ENCODE data around the gene CAPZA2. TPM values are rescaled to one million over a fixed set of nuclear protein-coding genes. Genes with fewer than 3 reads are reported as not detected.

The CAPZA2 gene
- polyA plus RNA-seq, 3 donors = 175 to 217 (median 178) TPM

DNA sequence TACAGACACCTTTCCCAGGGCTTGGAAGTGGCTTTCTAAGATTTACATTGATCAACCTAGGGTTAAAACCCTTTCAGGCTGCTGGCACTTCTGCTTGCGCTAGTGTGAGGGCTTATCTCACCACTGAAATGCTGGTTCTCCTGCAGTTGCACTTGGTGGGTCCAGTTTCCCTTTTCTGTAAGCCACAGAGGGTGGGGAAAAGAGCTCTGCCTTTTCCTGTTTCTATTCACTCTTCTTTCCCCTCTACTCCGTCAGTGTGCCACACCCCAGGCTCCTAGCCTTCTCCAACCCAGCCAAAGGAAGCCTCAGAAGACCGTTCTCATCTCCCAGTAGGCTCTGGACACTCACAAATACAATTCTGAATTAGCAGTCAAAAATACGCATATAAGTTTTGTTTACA lies 19.0 kb upstream of the CAPZA2 start:
- DNase-seq (ENCODE audit: extremely low read depth in 1 of 11, low read depth in 9 of 11, low spot score in 4 of 11) = no peak

GRCh38 chr7:116851175-116851574 lies 11.2 kb upstream of the CAPZA2 start:
- DNase-seq (ENCODE audit: extremely low read depth in 1 of 11, low read depth in 9 of 11, low spot score in 4 of 11) = no peak

GRCh38 chr7:116851671-116852070 lies 10.7 kb upstream of the CAPZA2 start:
- no peak for DNase-seq (ENCODE audit: extremely low read depth in 1 of 11, low read depth in 9 of 11, low spot score in 4 of 11)

DNA sequence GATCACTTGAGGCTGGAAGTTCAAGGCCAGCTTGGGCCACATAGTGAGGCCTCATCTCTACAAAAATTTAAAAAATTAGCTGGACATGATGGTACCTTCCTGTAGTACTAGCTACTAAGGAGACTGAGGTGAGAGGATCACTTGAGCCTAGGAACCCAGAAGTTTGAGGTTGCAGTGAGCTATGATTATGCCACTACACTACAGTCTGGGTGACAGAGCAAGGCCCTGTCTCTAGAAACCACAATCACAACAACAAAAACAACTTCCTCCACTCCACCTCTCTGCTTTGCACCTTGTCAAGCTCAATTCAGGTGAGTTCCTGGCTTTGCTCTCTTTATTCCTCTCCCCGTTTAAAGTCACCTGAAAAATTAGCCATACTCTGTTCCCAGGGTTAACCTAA lies 8.3 kb upstream of the CAPZA2 start:
- no peak for DNase-seq (ENCODE audit: extremely low read depth in 1 of 11, low read depth in 9 of 11, low spot score in 4 of 11)

DNA sequence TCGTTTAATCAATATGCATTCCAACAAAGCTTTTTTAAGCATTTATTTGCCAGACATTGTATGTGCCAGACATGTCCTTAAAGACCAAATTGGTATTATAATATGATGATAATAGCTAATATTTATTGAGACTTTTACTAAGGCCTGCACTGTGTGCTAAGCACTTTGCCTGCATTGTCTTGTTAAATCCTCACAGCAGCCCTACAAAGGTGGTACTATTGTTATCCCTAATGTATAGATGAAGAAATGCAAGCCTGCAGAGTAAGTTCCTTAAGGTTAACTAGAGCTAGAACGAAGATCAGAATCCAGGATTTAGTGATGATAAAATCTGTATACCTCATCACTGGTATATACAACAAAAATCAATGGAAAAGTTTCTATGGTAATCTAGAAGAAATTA lies 5.3 kb upstream of the CAPZA2 start:
- DNase-seq (ENCODE audit: extremely low read depth in 1 of 11, low read depth in 9 of 11, low spot score in 4 of 11) = no peak

- no peak for DNase-seq (ENCODE audit: extremely low read depth in 1 of 11, low read depth in 9 of 11, low spot score in 4 of 11)
Measured at GRCh38 chr7:116859323-116859722, 3.1 kb upstream of the CAPZA2 start.

DNA sequence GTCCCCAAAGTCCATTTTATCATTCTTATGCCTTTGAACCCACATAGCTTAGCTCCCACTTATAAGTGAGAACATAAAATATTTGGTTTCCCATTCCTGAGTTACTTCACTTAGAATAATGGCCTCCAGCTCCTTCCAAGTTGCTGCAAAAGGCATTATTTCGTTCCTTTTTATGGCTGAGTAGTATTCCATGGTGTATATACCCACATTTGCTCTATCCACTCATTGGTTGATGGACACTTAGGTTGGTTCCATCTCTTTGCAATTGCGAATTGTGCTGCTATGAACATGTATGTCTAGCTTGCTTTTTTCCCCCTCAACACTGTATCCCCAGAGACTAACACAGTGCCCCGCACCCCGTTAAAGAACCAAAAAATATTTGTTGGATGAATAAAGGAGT lies 670 bp upstream of the CAPZA2 start:
- no peak for DNase-seq (ENCODE audit: extremely low read depth in 1 of 11, low read depth in 9 of 11, low spot score in 4 of 11)

DNA sequence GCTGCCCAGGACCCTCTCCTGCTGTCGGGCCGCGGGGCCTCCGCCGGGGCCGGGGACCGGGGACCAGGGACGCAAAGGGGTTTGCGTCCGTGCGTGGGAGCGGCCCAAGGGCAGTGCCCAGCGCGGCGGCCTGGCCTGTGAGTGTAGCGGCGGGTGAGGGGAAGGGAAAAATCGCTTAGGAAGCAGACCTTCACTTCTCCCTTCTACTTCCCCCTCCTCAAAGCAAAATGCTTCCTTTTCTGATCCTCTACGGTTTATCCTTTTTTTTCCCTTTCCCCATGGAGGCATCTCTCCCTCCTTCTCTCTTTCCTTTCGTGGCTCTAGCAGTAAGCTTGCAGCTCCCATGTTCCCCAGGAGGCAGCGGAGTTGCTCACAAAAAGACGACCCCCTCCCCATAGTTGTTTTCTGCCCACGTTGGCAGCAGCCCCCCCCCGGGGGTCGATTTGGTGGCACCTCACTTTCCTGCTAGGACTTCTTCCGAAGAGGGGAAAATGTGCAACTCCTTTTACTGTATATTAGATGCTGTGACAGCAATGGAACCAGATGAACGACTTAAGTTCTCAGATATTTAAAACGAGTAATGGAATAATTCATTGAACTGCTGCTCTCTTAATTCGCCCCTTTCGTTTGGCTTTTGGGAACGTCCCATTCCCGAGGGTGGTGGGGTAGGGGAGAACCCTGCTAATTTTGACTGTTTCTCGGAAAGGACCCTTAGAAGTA lies 724 bp downstream of the CAPZA2 start:
- peak in 10 of 11 donors; percentile 8 to 50 (median 35) for DNase-seq (ENCODE audit: extremely low read depth in 1 of 11, low read depth in 9 of 11, low spot score in 4 of 11)

DNA sequence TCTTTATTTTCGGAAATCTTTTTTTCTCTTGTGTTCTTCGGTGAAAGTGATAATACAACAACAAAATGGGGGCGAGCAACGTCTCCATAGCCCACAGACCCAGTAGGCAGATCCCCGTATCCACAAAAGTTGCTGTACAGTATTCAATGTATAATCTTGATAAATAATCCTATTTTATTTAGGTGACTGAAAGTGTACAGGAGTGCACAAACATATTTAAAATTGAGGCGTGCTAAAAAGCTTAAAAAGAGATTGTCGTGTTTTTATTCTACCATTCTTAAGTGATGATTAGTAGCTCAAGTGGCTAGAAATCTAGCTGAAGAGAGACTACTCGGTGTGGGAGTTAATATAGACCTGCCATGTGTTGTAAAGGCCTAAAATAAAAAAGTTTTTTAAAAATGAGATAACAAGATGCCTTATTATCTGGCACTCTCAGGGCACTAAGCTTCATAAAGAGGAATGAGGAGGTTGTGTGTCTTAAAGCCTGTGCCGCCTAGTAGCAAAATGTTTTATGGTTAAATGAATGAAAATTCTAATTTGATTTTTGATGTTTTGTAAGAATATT lies 1.6 kb downstream of the CAPZA2 start:
- no peak for DNase-seq (ENCODE audit: extremely low read depth in 1 of 11, low read depth in 9 of 11, low spot score in 4 of 11)

GRCh38 chr7:116871061-116871700 lies 8.8 kb downstream of the CAPZA2 start:
- no peak for DNase-seq (ENCODE audit: extremely low read depth in 1 of 11, low read depth in 9 of 11, low spot score in 4 of 11)

DNA sequence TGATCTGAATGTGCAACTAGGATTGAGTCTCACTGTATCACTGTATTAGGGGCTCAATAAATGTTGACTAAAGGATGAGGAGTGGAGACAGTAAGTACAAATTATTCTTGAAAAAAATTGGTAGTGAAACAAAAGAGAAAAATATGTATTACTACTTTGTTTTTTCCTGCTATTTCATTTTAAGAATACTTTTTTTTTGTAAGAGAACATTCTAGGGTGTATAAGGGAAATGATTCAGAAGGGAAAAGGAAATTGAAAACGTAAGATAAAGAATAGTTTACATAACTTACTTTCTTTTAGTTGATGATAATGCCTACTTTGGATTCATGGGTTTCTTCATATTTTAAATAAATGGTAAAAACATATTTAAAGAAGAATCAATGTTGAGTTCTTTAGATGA lies 9.6 kb downstream of the CAPZA2 start:
- no peak for DNase-seq (ENCODE audit: extremely low read depth in 1 of 11, low read depth in 9 of 11, low spot score in 4 of 11)

DNA sequence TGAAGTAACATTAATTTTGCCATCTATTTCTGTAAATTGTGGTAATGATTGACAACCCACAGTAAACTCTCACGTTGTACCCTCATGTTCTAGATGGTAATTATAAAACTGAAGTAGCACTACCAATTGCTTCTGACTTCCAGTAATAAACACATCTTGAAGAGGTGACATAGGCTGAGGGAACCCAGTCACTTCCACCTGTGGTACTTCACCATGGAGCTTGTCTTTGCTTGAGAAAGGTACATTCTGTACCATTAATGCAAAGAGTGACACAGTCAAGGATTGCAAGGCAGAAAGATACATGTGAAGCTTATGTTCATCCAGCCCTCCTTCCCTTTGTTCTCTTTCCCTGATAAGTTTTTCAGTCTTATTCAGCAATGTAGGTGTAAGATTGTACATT lies 11.2 kb downstream of the CAPZA2 start:
- DNase-seq (ENCODE audit: extremely low read depth in 1 of 11, low read depth in 9 of 11, low spot score in 4 of 11) = no peak

DNA sequence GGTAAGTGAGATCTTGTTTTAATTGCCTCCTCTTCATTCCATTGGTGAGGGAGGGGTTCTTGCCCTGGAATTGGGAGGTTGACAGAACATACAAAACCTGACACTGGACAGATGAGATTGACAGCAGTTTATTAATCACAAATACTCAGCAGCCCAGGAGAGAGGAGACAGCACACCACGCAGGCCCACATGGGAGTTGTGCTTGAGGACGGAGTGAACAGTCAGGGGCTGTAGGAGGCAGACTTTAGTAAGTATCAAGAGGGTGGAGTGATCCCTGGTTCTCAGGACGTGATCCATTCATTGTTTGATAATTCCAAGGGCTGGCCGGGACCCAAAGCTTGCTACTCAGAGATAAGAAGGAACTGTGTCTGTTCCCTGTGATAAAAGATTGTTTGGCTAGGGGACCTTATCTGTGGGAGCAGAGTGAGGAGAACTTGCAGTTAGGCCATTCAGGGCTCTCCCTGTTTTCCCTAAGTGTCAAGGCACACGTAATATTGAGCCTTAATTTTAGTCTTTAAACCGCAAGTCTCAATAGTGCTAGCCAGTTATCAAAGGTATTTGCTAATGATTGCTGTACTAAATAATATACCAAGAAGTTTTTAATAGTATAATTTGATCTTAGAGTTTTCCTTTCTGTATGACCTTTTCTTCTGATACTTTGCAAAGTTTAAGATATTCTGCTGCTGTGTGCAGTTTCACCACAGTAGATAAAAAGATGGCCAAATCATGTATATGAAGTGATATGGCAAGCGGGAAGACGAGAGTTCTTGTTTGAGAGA lies 14.5 kb downstream of the CAPZA2 start:
- no peak for DNase-seq (ENCODE audit: extremely low read depth in 1 of 11, low read depth in 9 of 11, low spot score in 4 of 11)

GRCh38 chr7:116877443-116878217 lies 15.2 kb downstream of the CAPZA2 start:
- no peak for DNase-seq (ENCODE audit: extremely low read depth in 1 of 11, low read depth in 9 of 11, low spot score in 4 of 11)

DNA sequence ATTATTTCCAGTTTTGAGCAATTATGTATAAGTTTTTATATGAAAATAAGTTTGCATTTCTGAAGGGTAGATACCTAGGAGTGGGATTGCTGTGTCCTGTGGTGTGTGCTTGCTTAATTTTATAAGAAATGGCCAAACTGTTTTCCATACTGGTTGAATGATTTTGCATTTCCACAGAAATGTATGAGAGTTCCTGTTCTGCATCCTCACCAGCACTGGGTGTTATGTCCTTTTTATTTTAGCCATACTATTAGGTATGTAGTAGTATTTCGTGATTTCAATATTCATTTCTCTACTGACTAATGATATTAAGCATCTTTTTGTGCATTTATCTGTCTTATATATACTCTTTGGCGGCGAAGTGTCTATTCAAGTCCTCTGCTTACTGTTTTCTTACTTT lies 22.3 kb downstream of the CAPZA2 start:
- no peak for DNase-seq (ENCODE audit: extremely low read depth in 1 of 11, low read depth in 9 of 11, low spot score in 4 of 11)

DNA sequence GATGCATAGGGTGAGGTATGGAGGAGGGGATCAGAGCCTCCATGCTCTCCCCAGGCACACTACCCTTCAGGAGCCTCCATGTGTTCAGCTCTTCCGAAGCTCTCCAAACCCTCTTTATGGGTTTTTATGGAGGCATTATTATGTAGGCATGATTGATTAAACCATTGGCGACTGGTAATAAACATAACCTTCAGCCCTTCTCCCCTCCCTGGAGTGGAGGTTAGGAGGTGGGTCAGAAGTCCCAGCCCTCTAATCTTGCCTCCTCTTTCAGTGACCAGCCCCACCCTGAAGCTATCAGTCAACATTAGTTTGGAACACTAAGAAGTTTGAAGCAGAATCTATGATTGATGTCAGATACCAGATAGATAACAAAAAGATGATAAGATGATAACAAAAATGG lies 23.3 kb downstream of the CAPZA2 start:
- no peak for DNase-seq (ENCODE audit: extremely low read depth in 1 of 11, low read depth in 9 of 11, low spot score in 4 of 11)

DNA sequence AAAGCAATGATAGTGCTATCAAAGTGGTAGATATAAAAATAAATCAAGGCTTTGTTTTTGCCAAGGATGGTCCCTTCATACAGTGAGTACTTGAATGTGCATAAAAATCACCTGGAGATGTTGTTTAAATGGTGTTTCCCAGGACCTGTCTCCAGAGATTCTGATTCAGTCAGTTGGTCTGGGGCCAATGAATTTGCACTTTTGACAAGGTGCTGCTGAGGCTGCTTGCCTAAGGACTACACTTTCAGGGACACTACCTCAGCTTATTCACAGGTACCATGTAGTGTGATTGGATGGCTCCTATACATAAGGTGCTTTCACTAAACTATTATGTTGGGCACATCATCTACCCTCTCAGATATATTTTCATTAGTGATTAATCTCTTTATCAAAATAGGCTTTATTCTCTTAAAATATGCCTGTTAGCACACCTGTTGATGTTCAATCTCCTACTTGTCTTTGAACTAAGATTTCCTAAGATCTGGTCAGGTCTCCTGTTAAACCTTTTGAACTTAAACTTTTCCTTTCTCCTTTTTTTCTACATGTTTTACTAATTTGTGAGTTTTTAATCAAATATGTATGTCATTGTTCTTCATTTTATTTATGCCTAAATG lies 24.3 kb downstream of the CAPZA2 start:
- DNase-seq (ENCODE audit: extremely low read depth in 1 of 11, low read depth in 9 of 11, low spot score in 4 of 11) = no peak

DNA sequence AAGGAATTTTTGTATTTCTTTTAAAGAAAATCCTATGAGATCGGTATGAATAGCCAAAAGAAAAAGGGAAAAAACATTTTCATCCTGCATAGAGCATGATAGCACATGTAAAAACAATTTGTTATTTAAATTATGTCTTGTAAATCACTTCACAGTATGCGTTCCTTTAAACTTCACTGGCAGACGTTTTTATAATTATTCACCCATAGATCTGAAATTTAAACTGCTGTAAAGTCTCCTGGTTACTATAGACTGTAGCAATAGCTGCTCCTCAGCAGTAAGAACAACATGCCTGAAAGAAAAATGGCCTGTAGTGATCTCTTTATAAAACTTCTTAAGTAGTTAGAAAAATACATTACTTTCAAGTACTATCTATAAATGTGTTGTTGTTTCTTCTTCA lies 26.5 kb downstream of the CAPZA2 start:
- no peak for DNase-seq (ENCODE audit: extremely low read depth in 1 of 11, low read depth in 9 of 11, low spot score in 4 of 11)

- DNase-seq (ENCODE audit: extremely low read depth in 1 of 11, low read depth in 9 of 11, low spot score in 4 of 11) = no peak
Measured at GRCh38 chr7:116895849-116896248, 33.5 kb downstream of the CAPZA2 start.

All from renal cortex interstitium (tissue), 11 donors.